ENCODE results near the gene IMPG1. TPM values are rescaled to one million over a fixed set of nuclear protein-coding genes. Genes with fewer than 3 reads are reported as not detected.

The IMPG1 gene
- total RNA-seq = not detected

DNA sequence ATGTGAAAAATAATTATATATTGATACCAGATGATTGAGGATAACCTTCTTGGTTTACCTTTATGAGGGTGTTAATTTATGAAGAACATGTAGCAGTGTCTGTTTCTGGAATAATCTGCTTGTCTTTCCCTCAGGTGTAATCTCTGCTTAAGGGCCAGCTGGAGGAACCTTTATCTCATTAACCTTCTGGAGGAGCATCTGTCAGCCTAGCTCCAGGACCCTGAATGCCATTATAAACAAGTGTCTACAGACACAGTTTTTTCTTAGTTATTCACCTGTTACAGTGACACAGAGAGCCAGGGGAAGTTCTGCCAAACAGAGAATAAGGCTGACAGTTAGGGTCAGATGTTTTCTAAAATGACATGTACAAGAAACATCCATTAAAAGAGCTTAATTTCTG is at the start of gene IMPG1:
IMPG1 (minus strand) TSS at position 101 of the 400 bp plus-strand sequence. CDS start 174 bp downstream, outside the sequence.
- Histone ChIP-seq H3K27me3 (no peaks in the 10 kb centered on the region), H3K36me3 (replicated peaks in 1 of 2; ENCODE audit: insufficient read depth in 1 of 2, low read depth in 2 of 2) (no peaks in the 10 kb centered on the region), H3K9me3 (no peaks in the 10 kb centered on the region), H3K4me1 (no peaks in the 10 kb centered on the region), H3K4me3 (no peak within 1 kb of the TSS), H3K27ac (no peak within 1 kb of the TSS)
- intact Hi-C loops (cut with DNase I) = no loop called here
- no peak for DNase-seq
- no peak for ATAC-seq
- TF ChIP-seq POLR2A (IDR thresholded peaks at IDR 0.05) = no peak
- TF ChIP-seq CTCF (IDR thresholded peaks at IDR 0.05) = no peak

DNA sequence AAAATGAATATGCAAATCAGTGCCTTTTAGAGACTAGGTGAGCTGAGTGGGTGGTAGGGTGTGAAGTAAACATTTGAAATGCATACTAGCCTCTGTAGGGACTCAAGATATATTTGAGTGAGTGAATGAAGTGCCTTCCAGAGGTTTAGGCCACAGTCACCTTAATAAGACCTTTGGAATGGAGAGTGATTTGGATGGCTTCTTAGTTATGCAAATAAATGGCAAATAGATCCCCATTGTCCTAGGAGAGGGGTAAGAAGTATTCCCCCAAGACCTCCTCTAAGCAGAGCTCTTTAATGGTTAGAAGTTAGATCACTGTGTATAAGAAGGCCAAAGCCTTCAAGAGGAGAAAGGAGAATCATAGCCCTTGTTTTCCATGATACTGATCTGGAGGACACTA is 47.8 kb upstream of the IMPG1 start:
- Histone ChIP-seq H3K9me3 (no peaks in the 10 kb centered on the region), H3K4me1 (peaks cover 25% of the 10 kb centered on the region), H3K27me3 (no peaks in the 10 kb centered on the region), H3K27ac (no peak overlapping the region), H3K4me3 (no peak overlapping the region), H3K36me3 (replicated peaks in 1 of 2; ENCODE audit: insufficient read depth in 1 of 2, low read depth in 2 of 2) (no peaks in the 10 kb centered on the region)
- ATAC-seq = no peak
- no peak for TF ChIP-seq CTCF (IDR thresholded peaks at IDR 0.05)
- TF ChIP-seq POLR2A (IDR thresholded peaks at IDR 0.05) = no peak
- intact Hi-C loops (cut with DNase I) = no loop called here
- no peak for DNase-seq

GRCh38 chr6:76073281-76073680 is 819 bp upstream of the IMPG1 start:
- no peaks in the 10 kb centered on the region for H3K4me1 ChIP-seq
- H3K4me3 ChIP-seq = no peak overlapping the region
- intact Hi-C loops (cut with DNase I) = no loop called here
- DNase-seq (no peak), ATAC-seq (no peak)
- TF ChIP-seq POLR2A (IDR thresholded peaks at IDR 0.05) (no peak), CTCF (IDR thresholded peaks at IDR 0.05) (no peak)
- H3K27me3 ChIP-seq = no peaks in the 10 kb centered on the region
- no peaks in the 10 kb centered on the region for H3K36me3 ChIP-seq (replicated peaks in 1 of 2; ENCODE audit: insufficient read depth in 1 of 2, low read depth in 2 of 2)
- H3K9me3 ChIP-seq = no peaks in the 10 kb centered on the region
- H3K27ac ChIP-seq = no peak overlapping the region

- H3K36me3 ChIP-seq (replicated peaks in 1 of 2; ENCODE audit: insufficient read depth in 1 of 2, low read depth in 2 of 2) = no peaks in the 10 kb centered on the region
- TF ChIP-seq CTCF (IDR thresholded peaks at IDR 0.05) (no peak), POLR2A (IDR thresholded peaks at IDR 0.05) (no peak)
- H3K4me3 ChIP-seq = no peak overlapping the region
- intact Hi-C loops (cut with DNase I) = no loop called here
- DNase-seq (no peak), ATAC-seq (no peak)
- H3K27me3 ChIP-seq = no peaks in the 10 kb centered on the region
- H3K9me3 ChIP-seq = no peaks in the 10 kb centered on the region
- 79 to 90% methylated on average over 1 of the region's 1 CpG for WGBS, 2 donors
- no peaks in the 10 kb centered on the region for H3K4me1 ChIP-seq
- H3K27ac ChIP-seq = no peak overlapping the region
Observed at GRCh38 chr6:76057469-76057868, 15.0 kb downstream of the IMPG1 start.

- Histone ChIP-seq H3K27ac (no peak overlapping the region), H3K4me1 (no peaks in the 10 kb centered on the region), H3K27me3 (no peaks in the 10 kb centered on the region), H3K9me3 (no peaks in the 10 kb centered on the region), H3K36me3 (replicated peaks in 1 of 2; ENCODE audit: insufficient read depth in 1 of 2, low read depth in 2 of 2) (no peaks in the 10 kb centered on the region), H3K4me3 (no peak overlapping the region)
- DNase-seq (no peak), ATAC-seq (no peak)
- 70 to 81% methylated on average over 3 of the region's 3 CpGs for WGBS, 2 donors
- no peak for TF ChIP-seq POLR2A (IDR thresholded peaks at IDR 0.05)
- TF ChIP-seq CTCF (IDR thresholded peaks at IDR 0.05) = no peak
- intact Hi-C loops (cut with DNase I) = no loop called here
Observed at GRCh38 chr6:76052314-76052713, 20.1 kb downstream of the IMPG1 start.

Data from body of pancreas (tissue), 4 donors.